ENCODE data around the gene GARIN5B. TPM values are rescaled to one million over a fixed set of nuclear protein-coding genes. Genes with fewer than 3 reads are reported as not detected.
A peak's percentile ranks its signal among the peaks of the same experiment; 100 is the strongest.

Gene GARIN5B
- polyA plus RNA-seq, 2 of the 4 experiments (the other 2 are of a cell fraction), result 0.05 TPM; not detected in 1

GRCh38 chr19:55354698-55355212 lies 8.3 kb downstream of the GARIN5B start, which contains the start of gene COX6B2:
COX6B2 (minus strand) TSS chr19:55354719; CDS start chr19:55354521, 198 bp downstream.
- TF ChIP-seq CBX8 (IDR thresholded peaks at IDR 0.05) (no peak), PHF8 (IDR thresholded peaks at IDR 0.05; ENCODE audit: borderline replicate concordance, low read depth) (no peak), ELK1 (IDR thresholded peaks at IDR 0.05; ENCODE audit: low read depth, low read length) (no peak)
- CTCF ChIA-PET, result interaction anchor here (1.1 to 14.8 kb wide), 5 partner anchors 16 to 151 kb away, joined by 3 to 105 read pairs (median 5); partner anchors contain the start of gene KMT5C
- no peak; a peak in 1 of 6 replicates for ATAC-seq
- no peak for FAIRE-seq
- Histone ChIP-seq H3K4me3 (peak within 1 kb of the TSS; percentile 50), H3K27ac (peak within 1 kb of the TSS; percentile 62 to 84), H3K9me3 (no peaks in the 10 kb centered on the region), H3K4me2 (peak within 1 kb of the TSS; percentile 82), H3K4me1 (peaks cover 12% of the 10 kb centered on the region)
- POLR2A ChIA-PET, result interaction anchor here (1.3 kb wide), 1 partner anchor 15 kb away, joined by 3 read pairs; the partner anchor contains the start of gene KMT5C
- DNase-seq (ENCODE audit: low read depth in 1 of 2, low spot score in 1 of 2), result no peak
- 21% methylated on average over 16 of the region's 43 CpGs for WGBS (ENCODE audit: missing lambda C conversion rate)

- H3K9me3 ChIP-seq, result no peaks in the 10 kb centered on the region
- ATAC-seq (peak; percentile 75 to 91), DNase-seq (ENCODE audit: low read depth in 1 of 2, low spot score in 1 of 2) (peak; percentile 75 to 90), FAIRE-seq (no peak)
- H3K4me2 ChIP-seq, result peak overlapping the region; percentile 82
- H3K27ac ChIP-seq, result peak overlapping the region; percentile 62 to 84
- ChIA-PET POLR2A (interaction anchor here (2.0 kb wide), 1 partner anchor 15 kb away, joined by 10 read pairs; the partner anchor contains the start of gene KMT5C), CTCF (interaction anchor here (1.1 to 3.2 kb wide), 4 partner anchors 15 to 62 kb away, joined by 3 to 18 read pairs (median 6); partner anchors contain the start of gene KMT5C)
- H3K4me1 ChIP-seq, result peaks cover 12% of the 10 kb centered on the region
- TF ChIP-seq FOXS1 (CRISPR knock-in tag; IDR thresholded peaks at IDR 0.05) (no peak), FOSL2 (IDR thresholded peaks at IDR 0.05) (no peak), FOSL2 (CRISPR knock-in tag; IDR thresholded peaks at IDR 0.05) (no peak), CBX2 (IDR thresholded peaks at IDR 0.05; ENCODE audit: borderline replicate concordance, low read depth) (no peak), NFE2L2 (conservative IDR thresholded peaks at IDR 0.05; ENCODE audit: low read length) (no peak), MAZ (IDR thresholded peaks at IDR 0.05; ENCODE audit: borderline replicate concordance, low read depth, low read length) (0 out of 2 replicates have a peak, but pooled peaks have one; percentile 8), E2F6 (IDR thresholded peaks at IDR 0.05; ENCODE audit: borderline replicate concordance, low read depth) (0 out of 2 replicates have a peak, but pooled peaks have one; percentile 42), HMGXB4 (CRISPR knock-in tag; IDR thresholded peaks at IDR 0.05; ENCODE audit: borderline replicate concordance) (no peak), MAX (IDR thresholded peaks at IDR 0.05) (peak; percentile 57), POLR2AphosphoS2 (conservative IDR thresholded peaks at IDR 0.05; ENCODE audit: low read length) (no peak), FOSB (CRISPR knock-in tag; IDR thresholded peaks at IDR 0.05) (no peak), BHLHE40 (IDR thresholded peaks at IDR 0.05; ENCODE audit: low read depth, low read length) (no peak), BCL3 (IDR thresholded peaks at IDR 0.05) (no peak), RNF2 (IDR thresholded peaks at IDR 0.05; ENCODE audit: borderline replicate concordance, low read depth) (peak; percentile 72; the same call in 1 of the 2 replicates), ZSCAN20 (CRISPR knock-in tag; IDR thresholded peaks at IDR 0.05) (no peak), EP300 (IDR thresholded peaks at IDR 0.05) (no peak)
- peak overlapping the region; percentile 50 for H3K4me3 ChIP-seq
- WGBS (ENCODE audit: missing lambda C conversion rate), result 6% methylated on average over 42 of the region's 72 CpGs
These were observed 9.0 kb downstream of the GARIN5B start for GRCh38 chr19:55353803-55354697.

All from A549 (cell line).